ENCODE data around the gene PRSS23.

- TF ChIP-seq CTCF (conservative IDR thresholded peaks at IDR 0.05; ENCODE audit: low read length) (no peak), EZH2phosphoT487 (IDR thresholded peaks at IDR 0.05; ENCODE audit: borderline replicate concordance, low read depth, low read length) (no peak)
Observed at GRCh38 chr11:86810288-86810687, 9.9 kb downstream of the PRSS23 start.
